GM23338 (cell line): ENCODE results near the gene PITPNC1.

ENCODE experiments used
- CREB1 ChIP-seq: fragments of 250-450 bp; sonication (Bioruptor Pico); IDR thresholded peaks from 2 replicates; pipeline ENCODE4 v1.5.0; 2020; ENCODE audit warnings: low read depth, mild to moderate bottlenecking, moderate library complexity
- CTCF ChIP-seq, 2 experiments: fragments of 200-600 bp in 1 of 2; sonication (generic) in 1 of 2; conservative IDR thresholded peaks; 2 replicates each; pipeline versions ENCODE4 v1.5.1 to v1.6.1; 2016 to 2017; ENCODE audit warnings: antibody characterized with exemption in 2 of 2, low read depth in 2 of 2, mild to moderate bottlenecking in 2 of 2, moderate library complexity in 1 of 2
- EZH2 ChIP-seq: fragments of 200-600 bp; sonication (generic); IDR thresholded peaks from one replicate; pipeline ENCODE4 v1.8.0; 2017; ENCODE audit warnings: antibody characterized with exemption, mild to moderate bottlenecking, low read depth; ENCODE audit not compliant: unreplicated experiment
- EZH2phosphoT487 ChIP-seq: fragments of 200-600 bp; sonication (generic); IDR thresholded peaks from one replicate; pipeline ENCODE4 v1.8.1; 2018; ENCODE audit warnings: antibody characterized with exemption; ENCODE audit not compliant: unreplicated experiment
- POLR2AphosphoS5 ChIP-seq: IDR thresholded peaks from 2 replicates; pipeline ENCODE4 v1.6.1; 2016; ENCODE audit warnings: antibody characterized with exemption, low read depth
- STAT1 ChIP-seq: IDR thresholded peaks from one replicate; pipeline ENCODE4 v1.6.1; 2016; ENCODE audit warnings: antibody characterized with exemption; ENCODE audit not compliant: unreplicated experiment

GRCh38 chr17:67656494-67657203, 279.6 kb downstream of the PITPNC1 start:
- TF ChIP-seq EZH2: no peak
- TF ChIP-seq CTCF (conservative IDR thresholded peaks at IDR 0.05; ENCODE audit: low read depth in 2 of 2): no peak
- no peak for TF ChIP-seq STAT1
- TF ChIP-seq POLR2AphosphoS5: no peak
- no peak for TF ChIP-seq EZH2phosphoT487
- TF ChIP-seq CREB1 (CRISPR knock-in tag): no peak
